Ishikawa (cell line): ENCODE measurements around the gene SDHAF1.

Source experiments
- CEBPB ChIP-seq: IDR thresholded peaks from 2 replicates; pipeline ENCODE4 v1.6.1; 2012
- EGR1 ChIP-seq: IDR thresholded peaks from 2 replicates; pipeline ENCODE4 v1.6.1; 2012
- EP300 ChIP-seq: IDR thresholded peaks from 2 replicates; pipeline ENCODE4 v1.6.1; 2012; ENCODE audit warnings: borderline replicate concordance
- RAD21 ChIP-seq: IDR thresholded peaks from 2 replicates; pipeline ENCODE4 v1.6.1; 2012; ENCODE audit warnings: low read depth
- TAF1 ChIP-seq: IDR thresholded peaks from 2 replicates; pipeline ENCODE4 v1.6.1; 2012; ENCODE audit warnings: low read depth, mild to moderate bottlenecking
- TCF12 ChIP-seq: IDR thresholded peaks from 2 replicates; pipeline ENCODE4 v1.6.1; 2012; ENCODE audit warnings: low read depth
- TEAD4 ChIP-seq: IDR thresholded peaks from 2 replicates; pipeline ENCODE4 v1.6.1; 2012
- TF ChIP-seq, protein P1 (sequence below): IDR thresholded peaks from 2 replicates; pipeline ENCODE4 v1.6.1; 2012
- TF ChIP-seq, protein P2 (sequence below): IDR thresholded peaks from 2 replicates; pipeline ENCODE4 v1.6.1; 2012
- TF ChIP-seq, protein P3 (sequence below): IDR thresholded peaks from 2 replicates; pipeline ENCODE4 v1.6.1; 2012; ENCODE audit warnings: low read depth, mild to moderate bottlenecking

DNA sequence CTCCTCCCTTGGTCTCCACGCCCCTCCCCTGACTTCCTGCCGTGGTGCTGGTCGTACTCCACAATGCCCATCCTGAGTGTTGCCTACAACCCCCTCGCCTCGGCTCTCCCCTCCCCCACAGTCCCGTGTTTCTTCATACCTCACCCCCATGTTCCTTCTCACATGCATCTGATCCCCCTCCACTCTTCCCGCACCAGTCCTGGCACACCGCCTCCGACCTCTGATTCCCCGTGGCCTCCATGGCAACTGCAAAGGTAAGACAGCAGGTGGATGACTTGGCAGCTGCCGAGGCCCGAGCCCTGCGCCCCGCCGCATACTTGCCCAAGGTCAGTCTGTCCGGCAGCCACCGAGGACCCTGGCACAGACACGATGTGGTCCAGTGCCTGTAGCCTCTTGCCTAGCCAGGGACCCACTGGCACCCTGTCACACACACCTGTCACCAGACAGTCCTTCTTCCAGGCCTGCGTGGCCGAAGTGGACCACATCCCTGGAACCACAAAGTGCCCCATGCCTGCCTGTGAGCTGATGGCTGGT lies 16.1 kb upstream of the SDHAF1 start:
- no peak for TF ChIP-seq RAD21
- TF ChIP-seq TEAD4: no peak
- TF ChIP-seq, protein P1, sequence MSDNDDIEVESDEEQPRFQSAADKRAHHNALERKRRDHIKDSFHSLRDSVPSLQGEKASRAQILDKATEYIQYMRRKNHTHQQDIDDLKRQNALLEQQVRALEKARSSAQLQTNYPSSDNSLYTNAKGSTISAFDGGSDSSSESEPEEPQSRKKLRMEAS: no peak
- no peak for TF ChIP-seq TCF12
- TF ChIP-seq EP300: no peak
- TF ChIP-seq, protein P2, sequence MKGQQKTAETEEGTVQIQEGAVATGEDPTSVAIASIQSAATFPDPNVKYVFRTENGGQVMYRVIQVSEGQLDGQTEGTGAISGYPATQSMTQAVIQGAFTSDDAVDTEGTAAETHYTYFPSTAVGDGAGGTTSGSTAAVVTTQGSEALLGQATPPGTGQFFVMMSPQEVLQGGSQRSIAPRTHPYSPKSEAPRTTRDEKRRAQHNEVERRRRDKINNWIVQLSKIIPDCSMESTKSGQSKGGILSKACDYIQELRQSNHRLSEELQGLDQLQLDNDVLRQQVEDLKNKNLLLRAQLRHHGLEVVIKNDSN: no peak
- TF ChIP-seq, protein P3, sequence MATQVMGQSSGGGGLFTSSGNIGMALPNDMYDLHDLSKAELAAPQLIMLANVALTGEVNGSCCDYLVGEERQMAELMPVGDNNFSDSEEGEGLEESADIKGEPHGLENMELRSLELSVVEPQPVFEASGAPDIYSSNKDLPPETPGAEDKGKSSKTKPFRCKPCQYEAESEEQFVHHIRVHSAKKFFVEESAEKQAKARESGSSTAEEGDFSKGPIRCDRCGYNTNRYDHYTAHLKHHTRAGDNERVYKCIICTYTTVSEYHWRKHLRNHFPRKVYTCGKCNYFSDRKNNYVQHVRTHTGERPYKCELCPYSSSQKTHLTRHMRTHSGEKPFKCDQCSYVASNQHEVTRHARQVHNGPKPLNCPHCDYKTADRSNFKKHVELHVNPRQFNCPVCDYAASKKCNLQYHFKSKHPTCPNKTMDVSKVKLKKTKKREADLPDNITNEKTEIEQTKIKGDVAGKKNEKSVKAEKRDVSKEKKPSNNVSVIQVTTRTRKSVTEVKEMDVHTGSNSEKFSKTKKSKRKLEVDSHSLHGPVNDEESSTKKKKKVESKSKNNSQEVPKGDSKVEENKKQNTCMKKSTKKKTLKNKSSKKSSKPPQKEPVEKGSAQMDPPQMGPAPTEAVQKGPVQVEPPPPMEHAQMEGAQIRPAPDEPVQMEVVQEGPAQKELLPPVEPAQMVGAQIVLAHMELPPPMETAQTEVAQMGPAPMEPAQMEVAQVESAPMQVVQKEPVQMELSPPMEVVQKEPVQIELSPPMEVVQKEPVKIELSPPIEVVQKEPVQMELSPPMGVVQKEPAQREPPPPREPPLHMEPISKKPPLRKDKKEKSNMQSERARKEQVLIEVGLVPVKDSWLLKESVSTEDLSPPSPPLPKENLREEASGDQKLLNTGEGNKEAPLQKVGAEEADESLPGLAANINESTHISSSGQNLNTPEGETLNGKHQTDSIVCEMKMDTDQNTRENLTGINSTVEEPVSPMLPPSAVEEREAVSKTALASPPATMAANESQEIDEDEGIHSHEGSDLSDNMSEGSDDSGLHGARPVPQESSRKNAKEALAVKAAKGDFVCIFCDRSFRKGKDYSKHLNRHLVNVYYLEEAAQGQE: no peak
- no peak for TF ChIP-seq TAF1
- TF ChIP-seq CEBPB: no peak
- TF ChIP-seq EGR1: no peak
